T-helper 1 cell treated with Interleukin-12 subunit alpha and Interleukin-12 subunit beta and Interleukin-4 antibody, amounts not matched to agents 30 ng/mL and 1 ng/mL, for 36 hours (primary cell): ENCODE results near the gene MT1X. TPM values are rescaled to one million over a fixed set of nuclear protein-coding genes. Genes with fewer than 3 reads are reported as not detected.

ENCODE experiments used
- intact Hi-C: fragments of 100-400 bp; cut with micrococcal nuclease; formaldehyde crosslinking; loops from one replicate; pipeline ENCODE4 v1.15.1; 2024
- total RNA-seq: library from RNA; stranded (reverse); gene quantifications from 2 replicates; pipeline ENCODE4 v1.2.3, GENCODE V29; 2022

MT1X gene
- 69.0 and 74.7 TPM in 2 replicates for total RNA-seq

DNA sequence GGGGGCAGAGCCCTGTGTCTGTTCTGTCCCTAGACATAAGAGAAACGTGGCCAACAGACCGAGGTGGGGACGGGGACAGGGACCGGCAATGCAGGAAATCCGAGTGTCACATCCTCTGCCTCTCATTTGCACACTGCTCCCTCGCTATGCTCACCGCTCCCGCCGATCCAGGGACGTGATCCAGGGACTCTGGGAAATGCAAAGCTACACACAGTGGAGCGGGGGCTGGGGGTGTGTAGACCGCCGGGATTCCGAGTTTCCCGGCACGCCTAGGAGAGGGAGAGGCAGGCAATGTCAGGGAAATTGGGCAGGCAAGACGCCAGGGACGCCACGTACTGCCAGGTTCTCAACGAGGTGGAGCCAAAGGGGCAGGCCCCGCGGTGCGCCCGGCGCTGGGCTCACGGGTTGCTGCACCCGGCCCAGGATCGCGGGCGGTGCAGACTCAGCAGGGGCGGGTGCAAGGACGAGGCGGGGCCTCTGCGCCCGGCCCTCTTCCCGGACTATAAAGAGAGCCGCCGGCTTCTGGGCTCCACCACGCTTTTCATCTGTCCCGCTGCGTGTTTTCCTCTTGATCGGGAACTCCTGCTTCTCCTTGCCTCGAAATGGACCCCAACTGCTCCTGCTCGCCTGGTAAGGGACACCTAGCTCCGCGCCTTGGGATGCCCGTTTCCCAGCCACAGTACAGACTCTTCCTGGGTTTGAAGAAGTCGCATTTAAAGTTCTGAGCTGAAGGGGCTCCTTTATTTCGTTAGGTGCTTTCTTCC is at the start of gene MT1X:
Gene MT1X (plus strand): TSS at position 532 of the 764 bp plus-strand sequence. CDS start 71 bp downstream, at position 603.
- intact Hi-C loops, result loop anchor here (1.0 to 5.0 kb wide), 13 partner anchors 13 to 563 kb away; partner anchors contain the start of genes ARL2BP, BBS2, MT1E and MT1F

DNA sequence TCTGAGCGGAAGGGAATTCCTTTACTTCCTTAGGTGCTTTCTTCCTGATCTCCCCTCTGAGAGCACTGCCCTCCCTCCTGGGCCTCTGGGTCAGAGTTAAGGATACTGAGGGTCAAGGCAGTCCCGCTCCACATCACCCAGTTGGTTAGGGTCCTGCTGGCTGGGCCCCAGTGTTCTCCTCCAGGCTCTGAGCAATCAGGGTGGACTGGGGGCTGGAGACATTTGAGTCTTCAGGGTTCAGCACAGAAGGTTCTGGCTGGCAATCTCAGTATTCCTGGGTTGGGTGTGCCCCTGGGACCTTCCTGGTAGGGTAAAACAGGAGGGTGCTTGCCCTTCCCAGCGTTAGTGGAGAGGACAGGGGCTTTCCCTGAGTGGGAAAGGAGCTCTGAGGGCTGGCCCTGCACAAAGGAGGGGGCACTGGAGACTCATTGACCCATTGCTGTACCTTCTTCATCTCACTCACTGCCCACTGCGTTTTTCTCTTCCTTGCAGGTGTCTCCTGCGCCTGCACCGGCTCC is 49.4 kb upstream of the MT1X start:
- intact Hi-C loops, result loop anchor here (1.0 kb wide), 1 partner anchor 56 kb away; no protein-coding TSS in a partner anchor

DNA sequence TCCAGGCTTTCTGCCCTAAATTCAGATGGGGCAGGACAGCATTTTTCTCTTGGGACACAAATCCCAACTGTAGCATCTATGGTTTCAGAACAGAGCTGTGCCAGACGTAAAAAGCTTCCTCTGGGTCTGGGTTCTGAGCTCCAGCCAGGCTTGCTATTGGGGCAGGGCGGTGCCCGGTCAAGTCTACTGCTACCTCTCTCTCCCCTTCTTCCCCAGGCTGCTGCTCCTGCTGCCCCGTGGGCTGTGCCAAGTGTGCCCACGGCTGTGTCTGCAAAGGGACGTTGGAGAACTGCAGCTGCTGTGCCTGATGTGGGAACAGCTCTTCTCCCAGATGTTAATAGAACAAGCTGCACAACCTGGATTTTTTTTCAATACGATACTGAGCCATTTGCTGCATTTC is 48.7 kb upstream of the MT1X start:
- intact Hi-C loops, result no loop called here

DNA sequence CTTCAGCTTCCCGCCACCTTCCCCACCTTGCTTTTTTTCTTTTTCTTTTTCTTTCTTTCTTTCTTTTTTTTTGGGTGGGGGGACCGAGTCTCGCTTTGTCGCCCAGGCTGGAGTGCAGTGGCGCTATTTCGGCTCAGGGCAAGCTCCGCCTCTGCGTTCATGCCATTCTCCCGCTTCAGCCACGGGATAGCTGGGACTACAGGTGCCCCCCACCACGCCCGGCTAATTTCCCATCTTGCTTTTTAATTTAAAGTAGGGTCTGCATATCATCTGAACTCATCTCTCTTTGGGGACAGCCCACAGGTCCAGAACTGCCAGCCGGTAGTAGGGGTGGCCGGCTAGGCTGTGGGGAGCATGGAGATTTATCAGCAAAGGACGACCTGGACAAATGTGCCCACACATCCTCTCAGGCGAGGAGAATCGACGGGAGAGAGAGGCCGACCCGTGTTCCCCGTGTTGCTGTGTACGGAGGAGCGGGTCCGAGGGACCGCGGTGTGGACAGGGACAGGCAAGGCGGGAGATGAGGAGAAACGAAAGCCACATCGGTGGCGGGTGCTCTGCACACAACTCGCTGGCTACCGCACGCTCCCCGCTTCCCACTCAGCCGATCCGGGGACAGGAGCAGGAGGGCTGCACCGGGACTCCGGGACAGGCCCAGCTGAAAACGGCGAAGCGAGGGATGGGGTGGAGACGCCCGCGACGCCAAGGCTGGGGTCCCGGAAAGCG is 47.4 kb upstream of the MT1X start:
- intact Hi-C loops, result loop anchor here (1.0 kb wide), 1 partner anchor 10 kb away; the partner anchor contains the start of gene MT1E

DNA sequence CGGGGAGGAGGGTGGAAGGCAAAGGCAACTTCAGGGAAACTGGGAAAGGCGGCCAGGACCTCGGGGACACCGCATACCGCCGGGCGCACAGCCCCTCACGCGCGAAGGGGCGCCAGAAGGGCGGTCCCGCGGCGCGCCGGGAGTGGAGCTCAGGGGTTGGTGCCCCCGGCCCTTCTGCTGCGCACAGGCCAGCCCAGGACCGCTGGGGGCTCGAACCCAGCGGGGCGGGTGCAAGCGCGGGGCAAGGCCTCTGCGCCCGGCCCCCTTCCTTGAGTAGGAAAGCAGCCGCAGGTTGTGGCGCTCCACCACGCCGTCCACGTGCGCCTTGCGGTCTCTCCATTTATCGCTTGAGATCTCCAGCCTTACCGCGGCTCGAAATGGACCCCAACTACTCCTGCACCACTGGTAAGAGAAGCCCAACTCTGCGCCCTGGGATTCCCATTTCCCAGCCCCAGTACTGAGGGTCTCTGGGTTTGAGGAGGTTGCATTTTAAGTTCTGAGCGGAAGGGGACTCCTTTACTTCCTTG is 46.8 kb upstream of the MT1X start:
- intact Hi-C loops, result no loop called here

DNA sequence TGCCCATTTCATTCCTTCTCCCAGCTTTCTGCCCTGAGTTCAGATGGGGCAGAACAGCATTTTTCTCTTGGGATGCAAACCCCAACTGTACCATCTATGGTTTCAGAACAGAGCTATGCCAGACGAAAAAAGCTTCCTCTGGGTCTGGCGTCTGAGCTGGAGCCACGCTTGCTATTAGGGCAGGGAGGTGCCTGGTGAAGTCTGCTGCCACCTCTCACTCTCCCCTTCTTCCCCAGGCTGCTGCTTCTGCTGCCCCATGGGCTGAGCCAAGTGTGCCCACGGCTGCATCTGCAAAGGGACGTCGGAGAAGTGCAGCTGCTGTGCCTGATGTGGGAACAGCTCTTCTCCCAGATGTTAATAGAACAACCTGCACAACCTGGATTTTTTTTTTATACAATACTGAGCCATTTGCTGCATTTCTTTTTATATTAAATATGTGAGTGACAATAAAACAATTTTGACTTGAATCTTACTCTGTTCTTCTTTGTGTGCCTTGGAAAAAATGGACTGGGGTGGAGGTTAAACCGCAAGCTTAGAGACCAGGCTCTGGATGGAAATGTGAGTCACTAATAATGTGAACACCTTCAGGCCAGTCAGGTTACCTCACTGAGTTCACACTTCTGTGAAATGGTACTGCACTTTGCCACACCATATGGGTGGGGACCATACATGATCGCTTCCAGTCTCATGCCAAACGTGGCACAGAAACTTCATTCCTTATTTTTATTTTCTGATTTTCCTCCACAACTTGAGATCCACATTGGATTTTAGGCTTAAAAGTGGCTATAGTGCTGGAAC is 45.5 kb upstream of the MT1X start:
- intact Hi-C loops, result no loop called here

DNA sequence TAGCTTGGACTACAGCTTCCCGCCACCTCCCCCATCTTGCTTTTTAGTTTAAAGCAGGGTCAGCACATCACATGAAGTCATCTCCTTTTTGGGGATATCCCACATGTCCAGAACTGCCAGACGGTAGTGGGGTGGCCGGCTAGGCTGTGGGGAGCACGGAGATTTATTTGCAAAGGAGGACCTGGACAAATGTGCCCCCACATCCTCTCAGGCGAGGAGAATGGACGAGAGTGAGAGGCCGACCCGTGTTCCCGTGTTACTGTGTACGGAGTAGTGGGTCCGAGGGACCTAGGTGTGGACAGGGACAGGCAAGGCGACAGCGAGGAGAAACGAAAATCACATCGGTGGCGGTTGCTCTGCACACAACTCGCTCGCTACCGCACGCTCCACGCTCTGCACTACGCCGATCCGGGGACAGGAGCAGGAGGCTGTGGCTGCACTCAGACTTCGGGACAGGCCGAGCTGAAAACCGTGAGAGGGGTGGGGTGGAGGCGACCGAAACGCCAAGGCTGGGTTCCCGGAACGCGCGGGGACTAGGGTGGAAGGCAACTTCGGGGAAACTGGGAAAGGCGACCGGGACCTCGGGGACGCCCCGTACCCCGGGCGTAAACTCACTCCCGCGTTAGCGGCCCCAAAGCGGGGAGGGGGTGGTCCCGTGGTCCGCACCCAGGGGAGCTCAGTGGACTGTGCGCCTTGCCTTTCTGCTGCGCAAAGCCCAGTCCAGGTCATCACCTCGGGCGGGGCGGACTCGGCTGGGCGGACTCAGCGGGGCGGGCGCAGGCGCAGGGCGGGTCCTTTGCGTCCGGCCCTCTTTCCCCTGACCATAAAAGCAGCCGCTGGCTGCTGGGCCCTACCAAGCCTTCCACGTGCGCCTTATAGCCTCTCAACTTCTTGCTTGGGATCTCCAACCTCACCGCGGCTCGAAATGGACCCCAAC is 44.2 kb upstream of the MT1X start, which contains the start of gene MT1A:
Gene MT1A (plus strand): TSS at position 853 of the 937 bp plus-strand sequence. CDS start 73 bp downstream, at position 926.
- intact Hi-C loops, result no loop called here

DNA sequence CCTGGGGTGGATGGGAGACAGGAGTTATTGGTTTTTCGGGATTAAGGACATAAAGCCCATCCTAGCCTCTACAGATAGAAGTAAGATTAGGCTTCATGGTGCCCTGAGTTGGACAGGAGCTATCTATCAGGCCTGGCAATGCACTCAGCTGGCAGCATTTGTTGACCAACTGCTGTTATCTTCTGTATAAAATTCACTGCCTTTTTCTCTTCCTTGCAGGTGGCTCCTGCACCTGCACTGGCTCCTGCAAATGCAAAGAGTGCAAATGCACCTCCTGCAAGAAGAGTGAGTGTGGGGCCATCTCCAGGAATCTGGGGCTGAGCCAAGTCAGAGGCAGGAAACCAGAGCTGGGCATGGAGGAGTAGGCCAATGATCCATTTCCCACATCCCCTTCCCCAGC is 43.2 kb upstream of the MT1X start:
- intact Hi-C loops, result no loop called here

DNA sequence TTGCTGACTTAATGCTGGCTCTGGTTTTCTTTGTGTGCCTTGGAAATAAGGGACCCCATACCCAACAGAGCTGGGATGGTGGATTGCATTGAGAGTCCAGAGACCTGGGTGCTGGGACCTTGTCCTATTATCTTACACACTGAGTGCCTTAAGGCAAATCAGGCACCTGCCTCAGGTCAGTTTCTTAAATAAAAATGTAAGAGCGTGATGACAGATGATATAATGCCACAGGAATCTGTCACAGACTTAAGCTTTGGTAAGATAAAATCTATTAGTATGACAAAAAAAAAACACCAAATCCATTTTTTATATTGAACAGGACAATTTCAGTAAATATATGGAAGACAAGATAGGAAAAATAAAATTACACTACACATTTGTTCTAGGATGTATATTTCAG is 42.2 kb upstream of the MT1X start:
- intact Hi-C loops, result no loop called here

DNA sequence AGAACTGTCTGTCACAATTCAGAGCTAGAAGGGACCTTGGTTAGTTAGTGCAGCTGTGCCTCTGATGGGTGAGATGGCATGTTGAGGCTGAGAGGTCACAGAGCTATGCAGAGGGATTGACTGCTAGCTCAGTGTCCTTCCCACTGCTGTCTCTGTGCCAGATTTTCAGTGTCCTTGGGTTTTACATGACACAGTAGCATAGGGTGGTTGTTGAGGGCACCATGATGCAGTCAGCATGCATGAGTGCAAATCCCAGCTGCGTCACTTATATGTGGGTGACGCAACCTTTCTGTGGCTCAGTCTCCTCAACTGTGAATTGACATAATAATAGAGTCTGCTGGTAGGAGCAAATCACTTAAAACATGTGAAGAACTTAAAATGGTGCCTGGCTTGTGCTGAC is 41.1 kb upstream of the MT1X start:
- intact Hi-C loops, result no loop called here

DNA sequence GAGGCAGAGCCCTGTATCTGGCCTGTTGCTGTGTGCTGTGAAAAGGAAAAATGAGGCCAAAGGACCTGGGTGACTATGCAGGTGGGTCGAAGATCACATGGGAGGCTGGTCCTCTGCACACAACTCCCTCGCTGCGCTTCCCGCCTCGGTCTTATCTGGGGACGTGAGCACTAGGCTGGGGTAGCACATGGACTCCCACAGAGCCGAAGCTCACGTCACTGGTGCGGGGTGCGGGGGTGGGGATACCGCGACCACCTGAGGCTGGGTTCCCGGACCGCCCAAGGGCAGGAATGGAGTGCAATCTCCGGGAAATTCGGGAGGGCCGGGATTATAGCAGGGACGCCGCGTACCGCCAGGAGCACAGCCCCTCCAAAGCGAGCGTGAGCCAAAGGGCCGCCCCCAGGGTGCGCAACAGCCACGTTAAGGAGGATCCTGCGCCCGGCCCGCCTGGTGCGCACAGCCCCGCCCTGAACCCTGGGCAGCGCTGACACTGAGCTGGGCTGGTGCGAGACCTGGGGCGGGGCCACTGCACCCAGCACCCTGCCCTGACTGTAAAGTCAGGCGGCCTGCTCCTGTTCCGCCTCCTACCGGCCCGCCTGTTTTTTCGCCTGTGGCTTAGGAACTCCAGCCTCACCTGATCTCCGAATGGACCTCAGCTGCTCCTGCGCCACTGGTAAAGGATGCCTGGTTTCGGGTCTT is 39.0 kb upstream of the MT1X start:
- intact Hi-C loops, result loop anchor here (1.0 kb wide), 7 partner anchors 14 to 192 kb away; partner anchors contain the start of genes MT1E, MT1F, MT1X and MT2A

DNA sequence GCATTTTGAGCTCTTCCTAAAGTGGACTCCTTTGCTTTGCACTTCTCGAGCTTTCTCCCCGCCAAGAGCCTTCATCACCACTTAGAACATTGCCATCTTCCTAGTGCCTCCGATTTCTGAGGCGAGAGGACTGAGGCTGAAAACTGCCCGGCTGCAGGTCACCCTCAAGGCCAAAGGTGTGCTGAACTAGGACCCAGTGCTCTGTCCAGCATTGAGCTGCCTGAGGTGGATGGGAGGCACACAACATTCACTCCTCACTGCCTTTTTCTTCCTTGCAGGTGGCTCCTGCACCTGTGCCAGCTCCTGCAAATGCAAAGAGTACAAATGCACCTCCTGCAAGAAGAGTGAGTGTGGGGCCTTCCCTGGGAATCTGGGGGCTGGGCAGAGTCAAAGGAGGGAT is 38.4 kb upstream of the MT1X start:
- intact Hi-C loops, result loop anchor here (1.0 kb wide), 7 partner anchors 13 to 193 kb away; partner anchors contain the start of genes MT1E, MT1F, MT1X and MT2A

DNA sequence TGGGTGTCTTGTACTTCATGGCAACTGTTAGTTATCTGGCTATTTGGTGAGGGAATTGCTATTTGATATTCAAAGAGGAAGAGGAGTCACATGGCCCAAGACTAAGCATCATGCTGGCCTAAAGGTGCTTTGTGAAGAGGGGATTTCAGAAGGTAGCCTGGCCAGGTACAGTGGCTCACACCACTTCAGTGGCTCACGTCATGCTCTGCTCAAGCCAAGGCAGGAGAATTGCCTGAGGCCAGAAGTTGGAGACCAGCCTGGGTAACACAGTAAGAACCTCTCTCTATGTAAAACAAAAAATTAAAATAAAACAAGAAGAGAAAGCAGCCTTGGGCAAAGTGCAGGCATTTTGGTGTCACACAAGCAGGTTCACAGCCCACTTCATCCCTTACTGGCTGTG is 37.0 kb upstream of the MT1X start:
- intact Hi-C loops, result no loop called here

DNA sequence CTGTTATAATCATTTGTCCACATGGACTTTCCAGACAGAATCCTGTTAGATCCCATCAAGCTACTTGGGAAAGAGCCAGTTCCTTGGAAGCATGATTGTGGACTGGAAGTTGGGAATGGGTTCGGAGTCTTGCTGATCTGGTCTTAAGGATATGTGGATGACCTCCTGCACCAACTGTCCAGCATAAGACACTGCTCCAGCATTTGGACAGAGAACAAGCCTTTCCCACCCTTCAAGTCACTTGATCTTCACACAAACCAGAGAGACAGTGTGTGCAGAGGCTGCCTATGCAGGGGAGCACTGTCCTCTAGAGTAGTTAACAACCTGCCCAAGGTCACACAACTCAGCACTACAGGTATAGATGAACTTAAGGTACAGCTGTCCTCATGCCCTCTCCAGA is 36.4 kb upstream of the MT1X start:
- intact Hi-C loops, result no loop called here

DNA sequence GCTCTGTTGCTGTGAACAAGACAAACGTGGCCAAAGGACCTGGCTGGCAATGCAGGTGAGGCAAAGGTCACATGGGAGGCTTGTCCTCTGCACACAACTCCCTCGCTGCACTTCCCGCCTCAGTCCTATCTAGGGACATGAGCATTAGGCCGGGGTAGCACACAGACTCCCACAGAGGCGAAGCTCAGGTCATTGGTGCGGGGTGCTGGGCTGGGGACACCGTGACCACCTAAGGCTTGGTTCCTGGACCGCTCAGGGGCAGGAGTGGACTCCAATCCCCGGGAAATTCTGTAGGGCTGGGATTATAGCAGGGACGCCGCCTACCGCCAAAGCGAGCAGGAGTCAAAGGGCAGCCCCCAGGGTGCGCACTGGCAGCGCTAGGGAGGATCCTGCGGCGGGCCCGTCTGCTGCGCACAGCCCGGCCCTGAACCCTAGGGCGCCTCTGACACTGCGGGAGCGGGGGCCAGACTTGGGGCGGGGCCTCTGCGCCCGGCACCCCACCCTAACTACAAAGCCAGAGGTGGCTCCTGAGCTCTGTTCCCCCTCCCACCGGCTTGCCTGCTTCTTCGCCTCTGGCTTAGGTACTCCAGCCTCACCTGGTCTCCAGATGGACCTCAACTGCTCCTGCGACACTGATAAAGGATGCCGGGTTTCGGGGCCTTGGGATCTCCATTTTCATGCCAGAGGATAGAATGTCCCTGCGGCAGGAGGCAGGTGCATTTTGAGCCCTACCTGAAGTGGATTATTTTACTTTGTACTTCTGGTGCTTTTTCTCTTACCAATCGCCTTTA is 34.4 kb upstream of the MT1X start:
- intact Hi-C loops, result no loop called here

DNA sequence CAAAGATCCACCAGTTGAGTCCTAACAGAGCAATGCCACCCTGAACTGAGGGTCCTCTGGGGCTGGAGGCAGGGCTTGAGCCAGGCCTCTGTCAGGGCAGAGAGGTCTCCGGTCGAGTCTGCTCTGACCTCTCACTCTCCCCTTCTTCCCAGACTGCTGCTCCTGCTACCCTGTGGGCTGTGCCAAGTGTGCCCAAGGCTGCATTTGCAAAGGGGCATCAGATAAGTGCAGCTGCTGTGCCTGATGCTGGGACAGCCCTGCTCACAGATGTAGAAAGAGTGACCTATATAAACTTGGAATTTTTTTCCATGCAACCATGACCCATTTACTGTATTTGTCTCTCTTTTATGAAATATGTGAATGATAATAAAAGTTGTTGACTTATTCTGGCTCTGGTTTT is 33.0 kb upstream of the MT1X start:
- intact Hi-C loops, result no loop called here

DNA sequence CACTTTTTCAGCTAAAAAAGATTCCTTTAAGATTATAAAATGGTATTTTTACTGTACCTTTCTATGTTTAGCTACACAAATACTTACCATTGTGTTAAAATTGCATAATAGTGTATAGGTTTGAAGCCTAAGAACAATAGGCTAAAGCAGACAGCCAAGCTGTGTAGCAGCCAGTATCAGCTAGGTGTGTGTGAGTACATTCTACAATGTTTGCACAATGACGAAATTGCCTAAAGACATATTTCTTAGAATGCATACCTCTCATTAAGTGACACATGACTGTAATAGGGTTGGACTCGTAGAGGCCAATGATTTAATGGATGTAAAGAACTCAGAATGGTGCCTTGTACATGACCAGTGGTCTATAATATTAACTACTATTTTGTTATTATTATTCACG is 32.5 kb upstream of the MT1X start:
- intact Hi-C loops, result no loop called here

DNA sequence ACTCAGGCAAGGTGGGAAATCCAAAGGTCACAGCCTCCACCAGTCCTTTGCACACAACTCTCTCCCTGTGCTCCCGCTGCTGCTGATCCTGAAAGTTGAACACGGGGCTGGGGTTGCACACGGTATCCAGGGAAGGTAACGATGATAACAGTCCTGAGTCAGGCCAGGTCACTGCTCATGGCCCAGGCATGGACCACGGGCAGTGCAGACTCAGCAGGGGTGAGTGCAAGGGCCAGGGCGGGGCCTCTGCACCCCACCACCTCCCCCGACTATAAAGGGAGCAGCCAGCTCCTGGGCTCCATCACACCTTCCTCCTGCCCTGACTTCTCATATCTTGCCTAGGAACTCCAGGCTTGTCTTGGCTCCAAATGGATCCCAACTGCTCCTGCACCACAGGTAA is 30.7 kb upstream of the MT1X start, which contains the start of gene MT1B:
Gene MT1B (plus strand): TSS at position 301 of the 400 bp plus-strand sequence. CDS start 68 bp downstream, at position 369.
- intact Hi-C loops, result no loop called here
